Fibroblast of peridontal ligament (primary cell): ENCODE results near the gene A1CF.

ENCODE experiments used
- DNase-seq: peaks from one replicate; pipeline ENCODE4 v3.0.0-alpha.2; 2010; ENCODE audit errors: extremely low read depth

Gene A1CF

DNA sequence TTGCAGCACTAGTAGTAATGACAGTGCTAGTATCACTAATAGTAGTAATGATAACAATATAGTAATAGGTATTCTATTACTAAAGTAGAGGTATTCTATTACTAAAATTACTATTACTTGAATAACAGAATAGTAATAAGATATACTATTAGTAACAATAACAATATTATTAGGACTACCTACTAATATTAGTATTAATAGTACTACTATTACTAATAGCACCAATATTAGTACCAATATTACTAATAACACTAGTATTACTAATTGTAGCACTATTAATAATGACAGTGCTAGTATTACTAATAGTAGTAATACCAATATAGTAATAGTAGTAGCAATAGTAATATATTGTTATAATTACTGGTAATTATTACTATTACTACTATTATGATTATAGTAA, 24.1 kb downstream of the A1CF start:
- no peak for DNase-seq

- no peak for DNase-seq
Measured at GRCh38 chr10:50857579-50857978, 27.8 kb downstream of the A1CF start.

- DNase-seq = no peak
Measured at GRCh38 chr10:50855461-50855860, 30.0 kb downstream of the A1CF start.

GRCh38 chr10:50855015-50855414, 30.4 kb downstream of the A1CF start:
- DNase-seq = no peak

DNA sequence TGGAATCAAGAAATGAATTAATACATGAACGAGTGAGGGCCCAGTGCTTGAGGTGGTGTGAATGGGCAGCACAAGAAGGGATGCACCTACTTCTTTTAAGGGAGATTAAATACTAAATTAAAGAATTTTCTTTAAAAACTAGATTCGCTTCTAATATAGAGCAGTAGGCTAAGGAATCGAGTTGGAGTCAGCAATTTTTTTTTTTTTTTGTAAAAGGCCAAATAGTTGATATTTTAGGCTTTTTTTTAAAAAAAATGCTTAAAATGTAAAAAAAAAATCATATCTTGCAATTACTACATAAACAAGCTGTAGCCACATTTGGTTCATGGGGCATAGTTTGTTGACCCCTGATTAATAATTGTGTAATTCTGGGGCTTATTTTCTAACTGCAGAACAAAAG, 31.9 kb downstream of the A1CF start:
- DNase-seq = no peak

DNA sequence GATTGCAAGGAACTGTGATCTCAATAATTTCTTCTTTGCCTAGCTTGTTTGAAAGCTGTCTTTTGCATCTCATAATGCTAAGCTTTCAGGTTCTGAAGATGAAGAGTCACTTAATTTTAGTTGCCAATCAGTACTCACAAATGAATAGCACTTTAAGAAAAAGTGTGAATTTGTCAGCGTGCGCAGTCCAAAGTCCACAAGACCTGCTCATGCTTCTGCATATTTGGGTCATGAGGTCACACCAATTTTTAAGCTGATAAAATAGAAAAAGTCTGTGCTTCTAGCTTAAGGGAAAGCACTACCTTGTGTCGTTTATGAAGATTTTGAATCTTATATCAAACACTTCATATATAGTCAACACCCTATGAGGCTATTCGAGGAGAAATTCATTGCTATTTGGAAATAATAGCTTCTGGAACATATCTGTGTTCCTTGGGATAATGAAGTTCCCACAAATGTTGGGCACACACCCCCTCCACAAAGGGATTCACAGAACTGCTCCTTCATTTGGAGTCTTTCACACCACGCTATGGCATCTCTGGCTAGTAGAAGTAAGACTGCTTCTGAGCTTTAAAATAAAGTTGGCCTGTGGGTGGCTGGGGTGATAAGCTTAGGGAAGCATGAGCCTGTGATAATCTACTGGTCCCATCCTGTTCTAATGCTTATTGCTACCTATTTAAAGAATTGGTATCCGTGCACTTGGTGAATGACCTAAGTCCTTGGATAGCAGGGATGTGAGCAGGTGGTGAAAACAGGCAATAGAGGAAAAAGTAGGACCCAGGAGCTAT, 33.3 kb downstream of the A1CF start:
- DNase-seq = no peak

DNA sequence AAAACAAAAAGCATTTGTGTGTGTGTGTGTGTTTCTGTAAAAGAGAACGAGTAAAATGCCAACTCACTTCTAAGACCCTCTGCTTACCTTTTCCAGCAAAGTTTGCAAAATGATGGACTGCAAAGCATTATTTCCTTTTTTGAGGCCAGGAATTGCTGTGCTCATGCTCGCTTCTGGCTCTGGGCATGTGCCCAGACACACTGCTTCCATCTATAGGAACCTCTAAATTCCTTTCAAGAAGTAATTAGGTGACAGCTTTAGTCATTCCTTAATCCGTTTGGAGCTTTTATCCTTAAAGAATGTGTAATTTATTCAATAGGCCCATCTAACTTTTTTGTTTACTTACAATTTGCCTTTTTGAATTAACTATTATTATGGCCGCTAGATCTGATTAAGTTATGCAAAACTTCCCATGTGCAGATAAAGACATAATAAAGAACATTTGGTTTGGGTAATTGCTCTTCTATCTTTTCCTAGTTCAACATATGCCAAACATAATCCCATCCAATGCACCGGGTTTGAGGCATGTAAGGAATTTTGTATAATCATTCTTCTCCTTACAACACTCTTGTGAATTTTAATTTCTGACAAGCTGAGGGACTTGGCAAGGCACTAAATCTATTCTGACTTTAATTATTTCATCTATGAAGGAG, 34.7 kb downstream of the A1CF start:
- peak; percentile 5 for DNase-seq

GRCh38 chr10:50846753-50847152, 38.7 kb downstream of the A1CF start:
- DNase-seq = peak; percentile 3

GRCh38 chr10:50837095-50837494, 48.3 kb downstream of the A1CF start:
- no peak for DNase-seq

- DNase-seq = no peak
Measured at GRCh38 chr10:50832171-50832751, 53.2 kb downstream of the A1CF start.

- DNase-seq = no peak
Measured at GRCh38 chr10:50830066-50830465, 55.4 kb downstream of the A1CF start.

DNA sequence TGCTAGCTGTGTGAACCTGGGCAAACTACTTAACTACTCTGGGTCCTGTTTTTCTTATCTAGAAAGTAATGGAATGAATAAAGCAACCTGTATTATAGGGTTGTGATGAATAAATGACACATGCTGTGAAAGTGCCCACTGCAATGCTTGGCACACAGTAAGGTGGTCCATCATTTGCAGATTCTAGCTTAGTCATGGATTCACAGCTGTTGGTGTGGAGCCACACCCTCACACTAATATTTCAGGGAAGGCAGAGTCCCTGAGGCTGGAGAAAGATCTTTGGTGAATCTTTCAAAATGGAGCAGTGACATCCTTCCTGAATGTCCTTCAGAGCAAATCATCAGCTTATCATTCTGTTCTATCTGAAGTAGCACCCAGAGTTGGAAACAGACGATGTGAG, 60.6 kb downstream of the A1CF start:
- DNase-seq = no peak

GRCh38 chr10:50823789-50824188, 61.6 kb downstream of the A1CF start:
- no peak for DNase-seq

DNA sequence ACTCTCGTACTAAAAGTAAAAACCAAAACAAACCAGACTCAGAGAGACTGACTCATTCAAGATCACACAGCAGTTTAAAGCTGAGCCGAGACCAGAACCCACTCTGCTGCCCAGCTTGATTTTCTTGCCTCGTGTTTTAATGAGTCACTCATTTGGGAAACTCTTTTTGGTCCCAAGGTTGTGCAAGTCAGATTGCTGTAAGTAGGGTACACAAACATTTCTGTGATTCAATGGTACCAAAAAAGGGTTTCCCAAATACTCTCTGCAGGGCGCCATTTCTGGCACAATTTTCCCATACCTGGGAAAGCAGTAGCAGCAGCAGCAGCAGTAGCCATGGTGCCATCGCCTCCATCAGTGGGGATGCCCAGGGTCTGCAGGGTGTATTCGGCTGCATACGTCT, 75.8 kb downstream of the A1CF start:
- DNase-seq = peak; percentile 70

- peak; percentile 65 for DNase-seq
Measured at GRCh38 chr10:50807851-50808776, 77.3 kb downstream of the A1CF start.

DNA sequence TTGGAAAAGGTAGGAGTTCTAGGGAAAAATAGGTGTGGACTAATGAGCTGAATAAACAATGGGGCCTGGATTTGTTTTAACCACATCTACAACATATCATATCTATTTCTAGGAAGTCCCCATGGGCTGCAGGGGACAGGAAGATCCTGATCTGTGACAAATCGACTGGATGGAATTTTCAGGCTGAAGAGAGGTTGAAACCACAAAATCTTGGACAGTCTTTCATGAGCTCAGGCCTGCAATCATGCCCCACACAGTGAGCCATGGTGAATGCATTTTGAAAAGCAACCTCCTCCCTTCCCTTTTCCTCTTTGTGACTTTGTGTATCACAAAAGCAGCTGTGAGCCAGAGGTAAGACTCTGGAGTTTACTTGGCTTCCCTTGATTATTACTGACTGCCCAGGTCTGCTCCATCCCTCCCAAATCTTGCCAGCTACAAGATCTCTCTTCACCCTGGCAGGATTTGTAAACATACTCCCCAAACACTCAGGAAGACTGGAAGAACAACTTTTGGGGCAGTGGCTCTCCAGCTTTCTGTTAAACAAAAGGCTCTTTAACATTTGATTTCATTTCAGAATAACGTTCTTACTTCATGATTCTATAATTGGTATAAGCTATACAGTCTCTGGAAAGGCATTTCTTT, 79.3 kb downstream of the A1CF start:
- DNase-seq = peak; percentile 14

- DNase-seq = no peak
Measured at GRCh38 chr10:50799595-50799994, 85.8 kb downstream of the A1CF start.

- no peak for DNase-seq
Measured at GRCh38 chr10:50798297-50798696, 87.1 kb downstream of the A1CF start.

- DNase-seq = no peak
Measured at GRCh38 chr10:50796693-50797092, 88.7 kb downstream of the A1CF start.

DNA sequence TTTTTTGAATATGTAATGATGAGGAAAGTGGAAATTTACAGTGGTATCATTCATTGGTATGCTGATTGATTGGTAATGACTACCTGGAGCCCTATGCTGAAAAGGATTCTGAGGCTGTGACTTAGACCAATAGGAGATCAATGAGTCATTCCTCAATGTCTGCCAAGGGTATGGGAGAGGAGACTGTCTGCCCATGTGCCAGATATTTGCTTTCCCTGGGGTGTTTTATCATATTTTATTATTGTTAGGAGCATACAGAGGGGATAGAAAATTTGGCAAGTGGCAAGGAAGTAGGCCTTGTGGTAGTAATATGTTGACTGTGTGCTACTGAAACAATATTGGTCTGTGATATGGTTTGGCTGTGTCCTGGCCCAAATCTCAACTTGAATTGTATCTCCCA, 90.9 kb downstream of the A1CF start:
- peak; percentile 26 for DNase-seq
